Natural killer cell (primary cell): Measurements from ENCODE around the gene ABCC11. TPM values are rescaled to one million over a fixed set of nuclear protein-coding genes. Genes with fewer than 3 reads are reported as not detected.

Experiments
- ATAC-seq, 3 donors: fragments of 150-1000 bp in 2 of 3; fragments of 200-7000 bp in 1 of 3; cut with Tn5 transposase; 1 replicate in 1 of 3; 2 replicates in 2 of 3; pipeline ENCODE4 v1.10.0; 2021; ENCODE audit warnings: mild to moderate bottlenecking in 2 of 3, moderate library complexity in 2 of 3
- DNase-seq, 2 donors: peaks; one replicate each; pipeline versions ENCODE4 v3.0.0 to v3.0.0-alpha.2; 2013 to 2021; ENCODE audit warnings: mixed read lengths in 1 of 2
- H3K27ac ChIP-seq: one replicate; pipeline ENCODE4 v1.5.1; 2013; ENCODE audit warnings: mild to moderate bottlenecking, low read length
- H3K27me3 ChIP-seq: one replicate; pipeline ENCODE4 v1.6.1; 2013; ENCODE audit warnings: low read length; ENCODE audit not compliant: control insufficient read depth, insufficient read depth
- H3K36me3 ChIP-seq: one replicate; pipeline ENCODE4 v1.6.1; 2013; ENCODE audit warnings: low read length; ENCODE audit not compliant: control insufficient read depth, insufficient read depth
- H3K4me1 ChIP-seq: one replicate; pipeline ENCODE4 v1.6.1; 2013; ENCODE audit warnings: low read length; ENCODE audit not compliant: control insufficient read depth, insufficient read depth
- H3K4me3 ChIP-seq: one replicate; pipeline ENCODE4 v1.5.1; 2013; ENCODE audit warnings: low read length
- H3K9me3 ChIP-seq: one replicate; pipeline ENCODE4 v1.6.1; 2013; ENCODE audit warnings: low read length; ENCODE audit not compliant: control insufficient read depth, insufficient read depth
- H3K27ac Mint-ChIP-seq, 2 donors: one replicate each; pipeline ENCODE4 v1.8.0; 2022; ENCODE audit warnings: mild to moderate bottlenecking in 2 of 2, mixed read lengths in 2 of 2, moderate library complexity in 1 of 2
- H3K27me3 Mint-ChIP-seq, 2 donors: one replicate each; pipeline ENCODE4 v1.8.0; 2022; ENCODE audit warnings: low read depth in 2 of 2, mixed read lengths in 2 of 2
- H3K36me3 Mint-ChIP-seq: one replicate; pipeline ENCODE4 v1.8.0; 2022; ENCODE audit warnings: mixed read lengths
- H3K4me1 Mint-ChIP-seq, 2 donors: one replicate each; pipeline ENCODE4 v1.8.0; 2022; ENCODE audit warnings: mixed read lengths in 2 of 2
- H3K4me3 Mint-ChIP-seq: one replicate; pipeline ENCODE4 v1.8.0; 2022; ENCODE audit warnings: mild to moderate bottlenecking, moderate library complexity, mixed read lengths
- H3K9me3 Mint-ChIP-seq, 2 donors: one replicate each; pipeline ENCODE4 v1.8.0; 2022; ENCODE audit warnings: mixed read lengths in 2 of 2
- WGBS: methylation state at CpG from one replicate; pipeline ENCODE4 v1.1.7; 2013; ENCODE audit warnings: missing lambda C conversion rate; ENCODE audit not compliant: insufficient coverage; 5-methylcytosine and 5-hydroxymethylcytosine counted together
- intact Hi-C: fragments of 100-400 bp; cut with micrococcal nuclease; formaldehyde crosslinking; loops from one replicate; pipeline ENCODE4 v1.14.2; 2022
- total RNA-seq, 4 donors: library from RNA; stranded (reverse); fragments of 120-200 nt in 1 of 4; gene quantifications; one replicate each; pipeline versions ENCODE4 v1.2.3 to v1.2.4, GENCODE V29; 2013 to 2022
- TF ChIP-seq, protein P1 (sequence below): fragments of 200-600 bp; IDR thresholded peaks from one replicate; pipeline ENCODE4 v1.8.0; 2022; ENCODE audit warnings: antibody characterized with exemption

Gene ABCC11
- total RNA-seq, 3 donors from 2014 or later (not counting 1 experiment from before 2014, with no cell fraction given), result 0.20 to 0.30 TPM; not detected in 1

DNA sequence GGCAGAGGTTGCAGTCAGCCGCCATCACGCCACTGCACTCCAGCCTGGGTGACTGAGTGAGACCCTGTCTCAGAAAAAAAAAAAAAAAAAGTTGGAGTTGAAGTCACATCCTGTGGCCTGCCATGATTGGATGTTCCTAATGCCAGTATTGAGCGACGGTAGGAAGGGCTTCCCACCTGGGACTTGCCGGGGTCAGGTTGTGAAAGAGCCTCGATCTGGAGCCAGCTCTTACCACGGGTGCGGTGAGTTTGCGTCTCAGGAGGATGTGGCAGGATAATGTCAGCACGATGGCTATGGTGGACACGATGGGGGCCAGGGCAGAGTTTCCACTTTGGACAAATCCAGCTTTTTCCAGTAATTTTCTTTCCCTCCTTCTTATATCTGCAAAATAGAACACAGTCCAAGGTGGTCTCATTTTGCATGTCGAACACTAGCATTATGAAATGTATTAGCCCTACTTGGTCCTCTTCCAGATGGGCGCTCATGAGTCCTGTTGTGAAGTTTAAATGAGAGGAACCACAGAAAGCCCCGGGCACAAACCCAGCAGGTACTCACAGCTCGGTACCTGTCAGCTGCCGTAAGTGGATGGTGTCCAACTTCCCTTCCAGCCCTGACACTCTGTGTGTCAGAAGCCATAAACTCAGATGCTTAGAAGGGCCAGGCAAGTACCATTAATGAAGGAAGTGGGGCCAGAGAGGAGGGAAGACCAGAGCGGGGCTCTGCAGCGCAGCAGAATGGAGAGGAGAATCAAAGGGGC, 113.7 kb downstream of the ABCC11 start:
- no peaks in the 10 kb centered on the region for H3K36me3 ChIP-seq
- WGBS, result 89% methylated on average over 18 of the region's 18 CpGs
- DNase-seq (no peak), ATAC-seq (no peak)
- no peaks in the 10 kb centered on the region for H3K4me1 ChIP-seq
- intact Hi-C loops, result no loop called here
- no peaks in the 10 kb centered on the region for H3K9me3 Mint-ChIP-seq
- no peak overlapping the region for H3K27ac Mint-ChIP-seq
- H3K4me3 Mint-ChIP-seq, result no peak overlapping the region
- no peaks in the 10 kb centered on the region for H3K36me3 Mint-ChIP-seq
- no peaks in the 10 kb centered on the region for H3K9me3 ChIP-seq
- no peaks in the 10 kb centered on the region for H3K4me1 Mint-ChIP-seq
- TF ChIP-seq, protein P1, sequence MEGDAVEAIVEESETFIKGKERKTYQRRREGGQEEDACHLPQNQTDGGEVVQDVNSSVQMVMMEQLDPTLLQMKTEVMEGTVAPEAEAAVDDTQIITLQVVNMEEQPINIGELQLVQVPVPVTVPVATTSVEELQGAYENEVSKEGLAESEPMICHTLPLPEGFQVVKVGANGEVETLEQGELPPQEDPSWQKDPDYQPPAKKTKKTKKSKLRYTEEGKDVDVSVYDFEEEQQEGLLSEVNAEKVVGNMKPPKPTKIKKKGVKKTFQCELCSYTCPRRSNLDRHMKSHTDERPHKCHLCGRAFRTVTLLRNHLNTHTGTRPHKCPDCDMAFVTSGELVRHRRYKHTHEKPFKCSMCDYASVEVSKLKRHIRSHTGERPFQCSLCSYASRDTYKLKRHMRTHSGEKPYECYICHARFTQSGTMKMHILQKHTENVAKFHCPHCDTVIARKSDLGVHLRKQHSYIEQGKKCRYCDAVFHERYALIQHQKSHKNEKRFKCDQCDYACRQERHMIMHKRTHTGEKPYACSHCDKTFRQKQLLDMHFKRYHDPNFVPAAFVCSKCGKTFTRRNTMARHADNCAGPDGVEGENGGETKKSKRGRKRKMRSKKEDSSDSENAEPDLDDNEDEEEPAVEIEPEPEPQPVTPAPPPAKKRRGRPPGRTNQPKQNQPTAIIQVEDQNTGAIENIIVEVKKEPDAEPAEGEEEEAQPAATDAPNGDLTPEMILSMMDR, result no peak
- peaks cover 6 to 16% of the 10 kb centered on the region in 2 donors for H3K27me3 Mint-ChIP-seq
- no peak overlapping the region for H3K27ac ChIP-seq
- no peaks in the 10 kb centered on the region for H3K27me3 ChIP-seq
- H3K4me3 ChIP-seq, result no peak overlapping the region

DNA sequence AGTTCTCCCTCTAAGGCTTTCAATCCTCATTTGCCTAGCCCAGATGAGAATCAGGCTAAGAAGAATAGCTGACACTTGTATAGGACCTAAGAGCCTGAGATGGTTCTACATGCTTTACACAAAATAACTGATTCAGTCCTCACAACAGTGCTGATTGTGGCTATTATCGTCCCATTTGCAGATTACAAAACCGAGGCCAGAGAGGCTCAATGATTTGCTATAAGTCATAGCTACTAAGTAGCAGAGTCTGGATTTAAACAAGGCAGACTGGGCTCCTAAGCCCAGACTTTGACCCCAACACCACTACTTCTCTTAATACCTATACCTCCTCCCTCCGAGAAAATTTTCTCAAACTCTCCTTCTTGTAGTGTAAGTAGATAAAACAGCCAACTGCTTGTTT, 114.6 kb downstream of the ABCC11 start:
- no peaks in the 10 kb centered on the region for H3K36me3 ChIP-seq
- no peaks in the 10 kb centered on the region for H3K27me3 ChIP-seq
- H3K4me1 ChIP-seq, result no peaks in the 10 kb centered on the region
- H3K4me3 ChIP-seq, result no peak overlapping the region
- peaks cover 6 to 16% of the 10 kb centered on the region in 2 donors for H3K27me3 Mint-ChIP-seq
- H3K27ac Mint-ChIP-seq, result no peak overlapping the region
- no peak for DNase-seq
- no peak for ATAC-seq
- H3K4me3 Mint-ChIP-seq, result no peak overlapping the region
- WGBS, result 95% methylated on average over 2 of the region's 3 CpGs
- intact Hi-C loops, result no loop called here
- no peaks in the 10 kb centered on the region for H3K9me3 Mint-ChIP-seq
- H3K9me3 ChIP-seq, result no peaks in the 10 kb centered on the region
- no peaks in the 10 kb centered on the region for H3K36me3 Mint-ChIP-seq
- no peak overlapping the region for H3K27ac ChIP-seq
- H3K4me1 Mint-ChIP-seq, result no peaks in the 10 kb centered on the region
- TF ChIP-seq, protein P1, result no peak

DNA sequence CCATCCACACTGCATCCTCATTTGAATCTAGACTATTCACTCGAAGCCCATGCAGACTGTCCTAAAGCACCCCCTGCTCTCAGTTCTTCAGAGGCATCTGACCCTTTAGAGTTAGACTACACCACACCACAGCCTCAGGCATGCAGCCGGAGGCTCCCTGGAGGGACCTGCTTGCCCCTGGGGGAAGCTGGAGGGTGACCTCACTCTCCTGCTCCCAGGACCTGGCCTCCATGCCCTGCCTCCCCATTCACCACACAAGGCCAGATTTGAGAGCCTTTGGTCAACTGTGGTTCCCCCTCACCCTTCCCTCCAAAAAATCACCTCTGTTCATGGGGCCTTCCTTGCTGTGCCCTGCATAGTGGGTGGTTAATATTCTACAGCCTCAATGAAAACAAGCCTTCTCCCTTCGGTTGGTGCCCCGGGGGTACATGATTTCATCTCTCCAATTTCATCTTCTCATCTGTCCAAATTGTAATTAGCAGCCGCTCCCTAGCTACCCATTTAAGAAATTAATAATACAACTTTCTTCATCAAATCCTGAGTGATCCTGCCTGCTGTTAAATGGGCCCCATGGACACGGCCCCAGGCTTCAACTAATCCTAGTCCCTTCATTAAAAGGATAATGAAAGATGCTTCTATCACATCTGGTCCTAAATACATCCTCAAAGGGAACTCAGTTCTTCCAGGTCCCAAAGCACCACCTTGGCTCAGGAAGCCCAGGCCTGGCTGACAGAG, 116.0 kb downstream of the ABCC11 start:
- H3K4me1 ChIP-seq, result no peaks in the 10 kb centered on the region
- 81% methylated on average over 6 of the region's 6 CpGs for WGBS
- no peaks in the 10 kb centered on the region for H3K36me3 ChIP-seq
- no peaks in the 10 kb centered on the region for H3K27me3 ChIP-seq
- intact Hi-C loops, result no loop called here
- DNase-seq (no peak), ATAC-seq (no peak)
- H3K27me3 Mint-ChIP-seq, result peaks cover 8 to 11% of the 10 kb centered on the region in 2 donors
- no peaks in the 10 kb centered on the region for H3K4me1 Mint-ChIP-seq
- TF ChIP-seq, protein P1, result no peak
- H3K4me3 ChIP-seq, result no peak overlapping the region
- no peak overlapping the region for H3K4me3 Mint-ChIP-seq
- no peaks in the 10 kb centered on the region for H3K36me3 Mint-ChIP-seq
- H3K27ac Mint-ChIP-seq, result no peak overlapping the region
- no peaks in the 10 kb centered on the region for H3K9me3 ChIP-seq
- no peaks in the 10 kb centered on the region for H3K9me3 Mint-ChIP-seq
- no peak overlapping the region for H3K27ac ChIP-seq
